Glomerular endothelial cell (primary cell): ENCODE measurements around the gene OR14C36. TPM values are rescaled to one million over a fixed set of nuclear protein-coding genes. Genes with fewer than 3 reads are reported as not detected.
"Not testable (repeated sequence)": the region's sequence is repeated elsewhere in the genome, so short reads cannot be mapped to it uniquely, and the experiment has no call there.

Experiments
- DNase-seq: peaks from one replicate; pipeline ENCODE4 v3.0.0-alpha.2; 2011; ENCODE audit warnings: low read depth, low spot score; ENCODE audit errors: extremely low read depth
- total RNA-seq: library from RNA; depleted of rRNA; stranded (reverse); fragments of >200 nt; gene quantifications from 2 replicates; pipeline ENCODE4 v1.2.3, GENCODE V29; 2015

Gene OR14C36, protein sequence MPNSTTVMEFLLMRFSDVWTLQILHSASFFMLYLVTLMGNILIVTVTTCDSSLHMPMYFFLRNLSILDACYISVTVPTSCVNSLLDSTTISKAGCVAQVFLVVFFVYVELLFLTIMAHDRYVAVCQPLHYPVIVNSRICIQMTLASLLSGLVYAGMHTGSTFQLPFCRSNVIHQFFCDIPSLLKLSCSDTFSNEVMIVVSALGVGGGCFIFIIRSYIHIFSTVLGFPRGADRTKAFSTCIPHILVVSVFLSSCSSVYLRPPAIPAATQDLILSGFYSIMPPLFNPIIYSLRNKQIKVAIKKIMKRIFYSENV
- total RNA-seq: not detected in 2 replicates

DNA sequence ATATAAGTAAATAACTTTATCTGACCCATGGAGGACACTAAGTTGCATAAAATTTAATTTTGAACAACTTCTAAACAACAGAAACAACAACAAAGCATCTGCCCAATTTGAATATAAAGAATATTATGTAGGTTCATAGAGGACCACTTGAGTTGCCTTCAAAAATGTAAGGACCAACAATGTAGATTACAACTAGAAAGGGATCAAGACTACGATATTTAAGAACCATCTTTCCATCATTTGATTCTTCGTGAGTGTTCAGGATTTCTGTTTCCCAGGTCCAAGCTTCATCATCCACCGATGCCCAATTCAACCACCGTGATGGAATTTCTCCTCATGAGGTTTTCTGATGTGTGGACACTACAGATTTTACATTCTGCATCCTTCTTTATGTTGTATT, at the start of gene OR14C36:
Gene OR14C36 (plus strand): TSS at position 301 of the 400 bp plus-strand sequence. CDS start 0 bp downstream, at position 301.
- DNase-seq: no peak

DNA sequence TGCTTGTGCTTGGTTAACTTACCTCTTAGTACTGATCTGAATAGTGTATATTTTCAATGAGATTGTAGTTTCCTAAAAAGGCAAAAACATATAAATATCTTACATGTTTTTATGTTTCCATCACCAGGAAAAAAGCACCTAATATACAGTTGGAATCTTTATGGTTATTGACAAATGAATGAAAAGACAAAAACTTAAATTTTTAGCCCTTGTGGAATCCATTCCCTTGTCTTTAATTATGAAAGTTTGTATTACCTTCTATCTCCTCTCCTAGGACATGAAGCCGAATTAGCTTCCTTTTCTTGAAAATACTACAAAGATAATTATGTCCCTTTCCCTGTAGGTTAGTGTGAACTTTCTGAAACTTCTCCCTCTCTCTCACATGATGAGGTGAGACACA, 45.3 kb upstream of the OR14C36 start, which contains the start of gene OR2T12:
Gene OR2T12 (minus strand): TSS at position 101 of the 400 bp plus-strand sequence. CDS start 7,846 bp downstream, outside the sequence.
- no peak for DNase-seq

DNA sequence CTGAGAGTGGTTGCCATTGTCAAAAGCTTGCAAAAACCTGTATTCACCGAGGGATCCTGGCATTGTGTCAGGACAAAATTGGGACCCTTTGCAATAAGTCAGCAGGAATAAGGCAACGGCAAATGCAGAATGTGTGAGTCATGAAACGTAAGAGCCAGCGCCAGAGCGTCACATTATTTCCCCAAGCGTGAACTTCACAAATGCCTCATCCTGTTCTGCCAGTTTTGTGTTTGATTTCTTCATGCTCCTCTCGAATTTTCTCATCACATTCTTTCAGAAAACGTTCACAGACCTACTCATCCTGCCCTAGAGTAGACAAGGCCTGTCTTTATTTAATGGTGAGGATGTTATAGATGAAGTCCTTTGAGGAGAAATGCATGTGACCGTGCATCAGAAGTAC, 42.9 kb upstream of the OR14C36 start:
- not testable (repeated sequence) for DNase-seq

DNA sequence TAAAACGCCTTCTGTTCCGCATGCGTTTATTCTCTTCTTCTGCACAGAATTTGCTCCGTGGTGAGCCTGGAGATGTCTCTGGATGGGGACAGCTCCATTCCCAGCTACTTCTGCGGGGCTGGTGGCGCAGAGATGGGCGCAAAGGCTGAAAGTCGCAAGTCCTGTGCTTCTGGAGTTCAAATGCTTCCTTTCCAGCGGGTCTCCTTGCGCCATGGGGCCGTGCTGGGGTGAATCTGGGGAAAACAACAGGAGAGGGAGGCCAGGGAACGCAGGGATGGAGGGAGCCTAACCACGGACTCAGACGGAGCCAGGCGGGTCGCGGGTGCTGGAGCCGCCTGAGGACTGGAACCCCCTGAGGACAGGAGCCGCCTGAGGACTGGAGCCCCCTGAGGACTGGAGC, 42.5 kb upstream of the OR14C36 start:
- DNase-seq: no peak

DNA sequence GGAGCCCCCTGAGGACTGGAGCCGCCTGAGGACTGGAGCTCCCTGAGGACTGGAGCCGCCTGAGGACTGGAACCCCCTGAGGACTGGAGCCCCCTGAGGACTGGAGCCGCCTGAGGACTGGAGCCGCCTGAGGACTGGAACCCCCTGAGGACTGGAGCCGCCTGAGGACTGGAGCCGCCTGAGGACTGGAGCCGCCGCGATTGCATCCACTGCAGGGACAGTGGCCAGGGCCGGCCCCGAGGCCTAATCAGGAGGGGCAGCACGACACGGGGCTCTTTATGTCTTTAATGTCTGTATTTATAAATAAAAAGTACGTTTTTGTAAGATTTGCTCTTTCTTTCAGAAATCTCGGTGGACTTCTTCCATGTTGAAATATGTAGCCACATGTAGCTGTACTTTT, 41.8 kb upstream of the OR14C36 start:
- DNase-seq: not testable (repeated sequence)

DNA sequence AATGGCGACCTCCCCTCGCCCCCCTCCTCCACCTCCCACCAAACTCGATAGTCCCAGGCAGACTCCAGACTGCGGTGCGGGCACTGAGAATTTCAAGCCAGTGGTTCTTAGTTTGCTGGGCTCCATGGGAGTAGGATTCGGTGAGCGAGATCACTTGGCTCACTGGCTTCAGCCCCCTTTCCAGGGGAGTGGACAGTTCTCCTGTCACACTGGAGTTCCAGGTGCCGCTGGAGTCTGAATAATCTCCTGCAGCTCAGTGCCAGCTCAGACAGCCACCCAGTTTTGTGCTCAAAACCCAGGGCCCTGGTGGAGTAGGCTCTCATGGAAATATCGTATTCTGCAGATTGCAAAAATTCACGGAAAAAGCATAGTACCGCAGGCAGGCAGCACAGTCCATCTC, 31.8 kb upstream of the OR14C36 start:
- DNase-seq: no peak

DNA sequence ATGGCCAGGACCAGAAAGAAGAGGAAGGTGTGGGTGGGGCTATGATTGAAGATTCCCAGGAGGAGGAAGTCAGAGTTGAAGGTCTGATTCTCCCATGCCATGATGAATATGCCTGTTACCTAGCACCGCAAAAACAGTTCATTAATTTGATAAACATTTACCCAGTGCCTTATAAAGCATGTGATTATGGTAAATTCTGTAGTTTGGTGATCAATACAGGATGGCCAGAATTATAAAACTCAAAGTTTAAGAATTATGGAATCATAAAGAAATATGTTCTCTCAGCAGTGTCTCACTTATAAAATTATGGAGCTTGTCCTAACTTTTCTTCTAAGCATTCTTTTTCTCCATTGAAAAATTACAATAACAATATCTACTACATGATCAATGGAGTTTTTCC, 24.1 kb upstream of the OR14C36 start, which contains the start of gene OR2M7:
Gene OR2M7 (minus strand): TSS at position 101 of the 400 bp plus-strand sequence. CDS start 0 bp downstream, at position 101.
- no peak for DNase-seq

DNA sequence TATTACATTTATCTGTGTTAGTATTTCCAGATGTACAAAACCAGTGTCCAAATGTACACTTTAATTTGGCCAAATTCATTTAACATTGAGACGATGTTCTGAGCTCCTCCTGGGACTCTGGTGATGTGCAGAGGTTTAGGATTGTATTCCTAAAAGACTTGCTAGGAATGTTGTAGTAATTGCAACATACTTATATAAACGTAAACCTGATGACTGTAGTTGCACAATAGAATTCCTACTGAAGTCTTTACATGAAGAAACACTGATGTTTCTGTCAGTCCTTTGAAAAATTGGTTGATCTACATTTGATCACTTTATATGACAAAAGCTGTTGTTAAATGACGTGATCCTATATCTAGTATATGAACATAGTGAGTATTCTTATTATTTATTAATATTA, 5.1 kb upstream of the OR14C36 start:
- DNase-seq: no peak

DNA sequence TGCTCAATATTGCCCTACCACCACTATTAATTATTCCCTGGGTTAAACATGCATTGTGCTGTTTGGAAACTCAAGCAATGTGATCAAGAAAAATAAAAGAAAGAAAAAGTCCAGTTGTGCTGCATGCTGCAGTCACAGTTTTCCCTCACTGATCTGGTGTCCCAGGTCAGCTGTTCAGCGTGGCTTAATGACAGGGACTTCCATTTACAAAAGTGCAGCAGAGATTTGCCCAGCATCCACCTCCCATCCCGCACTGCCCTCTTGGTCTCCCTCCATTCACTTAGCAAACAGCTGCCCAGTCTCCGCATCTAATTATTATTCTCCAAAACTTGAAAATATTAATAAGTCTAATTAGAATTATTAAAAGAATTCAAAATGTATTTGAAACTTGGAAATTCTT, 10.8 kb downstream of the OR14C36 start:
- DNase-seq: no peak

DNA sequence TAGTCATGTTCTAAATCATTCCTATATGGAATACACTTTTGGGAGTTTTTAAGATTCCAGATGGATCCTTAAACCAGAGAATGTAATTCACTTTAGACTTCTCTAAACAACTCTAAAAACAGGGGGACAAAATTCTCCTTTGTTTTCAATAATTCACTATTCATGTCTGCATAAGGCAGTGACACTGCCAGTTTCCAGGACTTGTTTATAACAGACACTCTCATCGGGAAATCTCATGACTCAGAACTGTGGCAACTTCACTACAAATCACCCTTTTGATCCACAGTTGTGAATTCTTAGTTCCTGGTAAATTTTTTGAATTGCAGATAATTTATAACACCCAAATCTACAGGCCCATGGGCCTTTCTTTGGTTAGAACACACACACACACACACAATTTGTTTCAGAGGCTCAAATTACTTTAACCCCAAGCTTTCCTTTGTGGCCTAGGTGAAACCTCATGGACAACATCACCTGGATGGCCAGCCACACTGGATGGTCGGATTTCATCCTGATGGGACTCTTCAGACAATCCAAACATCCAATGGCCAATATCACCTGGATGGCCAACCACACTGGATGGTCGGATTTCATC, 12.6 kb downstream of the OR14C36 start, which contains the start of gene OR2T4:
Gene OR2T4 (plus strand): TSS at position 545 of the 595 bp plus-strand sequence. CDS start 0 bp downstream, at position 545.
- DNase-seq: no peak

DNA sequence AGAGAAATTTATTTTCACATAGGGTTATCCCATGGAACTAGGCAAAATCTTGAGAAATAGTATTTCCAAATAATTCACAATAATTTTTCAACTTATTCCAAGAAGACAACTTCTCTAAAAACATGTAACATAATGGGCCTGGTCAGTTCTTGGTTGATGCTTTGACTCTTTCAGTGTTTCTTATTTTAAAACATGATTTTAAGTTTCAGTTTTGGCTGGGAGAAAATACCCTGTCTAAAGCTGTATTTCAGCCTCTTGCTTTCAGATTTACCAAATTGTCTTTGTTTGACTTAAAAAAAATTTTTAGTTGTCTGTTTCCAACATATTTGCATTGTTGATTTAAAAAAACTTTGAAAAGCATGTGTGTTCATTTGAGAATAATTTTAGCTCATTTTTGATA, 18.0 kb downstream of the OR14C36 start:
- no peak for DNase-seq

DNA sequence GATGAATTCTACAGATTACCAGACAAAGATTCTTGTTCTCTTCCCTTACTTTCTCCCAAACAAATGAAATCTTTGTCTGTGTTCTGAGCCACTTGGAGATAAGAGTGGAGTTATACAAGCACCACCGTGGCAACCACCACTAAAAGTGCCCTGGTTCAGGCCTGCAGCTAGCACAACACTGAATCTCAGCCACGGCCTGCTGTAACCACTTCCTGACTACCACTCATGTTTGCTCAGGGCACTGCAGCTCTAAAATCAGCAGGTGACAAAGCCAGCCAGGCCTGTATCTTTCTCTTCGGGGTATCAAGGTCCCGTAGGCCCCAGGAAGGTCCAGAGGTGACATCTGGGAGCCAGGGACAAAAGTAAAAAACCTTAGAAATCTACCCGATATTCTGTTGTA, 23.8 kb downstream of the OR14C36 start:
- DNase-seq: no peak

DNA sequence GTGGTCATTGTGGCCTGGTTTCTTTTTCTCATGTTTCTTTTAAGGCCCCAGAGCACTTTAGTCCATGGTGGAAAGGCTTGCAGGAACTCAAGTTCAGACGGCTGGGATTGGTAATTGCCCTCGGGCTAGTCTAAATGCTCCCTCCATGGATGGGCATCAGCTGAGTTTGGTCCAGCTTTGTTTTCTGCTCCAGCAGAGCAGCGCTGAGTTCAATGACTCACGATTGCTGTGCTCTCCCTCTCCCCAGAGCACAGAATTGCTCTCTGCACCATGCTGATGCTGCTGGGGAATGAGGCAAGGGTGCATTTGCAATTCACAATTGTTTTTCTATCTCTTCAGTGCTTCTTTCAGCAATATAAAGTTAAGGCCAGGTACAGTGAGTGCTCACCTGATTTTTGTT, 25.2 kb downstream of the OR14C36 start:
- no peak for DNase-seq

DNA sequence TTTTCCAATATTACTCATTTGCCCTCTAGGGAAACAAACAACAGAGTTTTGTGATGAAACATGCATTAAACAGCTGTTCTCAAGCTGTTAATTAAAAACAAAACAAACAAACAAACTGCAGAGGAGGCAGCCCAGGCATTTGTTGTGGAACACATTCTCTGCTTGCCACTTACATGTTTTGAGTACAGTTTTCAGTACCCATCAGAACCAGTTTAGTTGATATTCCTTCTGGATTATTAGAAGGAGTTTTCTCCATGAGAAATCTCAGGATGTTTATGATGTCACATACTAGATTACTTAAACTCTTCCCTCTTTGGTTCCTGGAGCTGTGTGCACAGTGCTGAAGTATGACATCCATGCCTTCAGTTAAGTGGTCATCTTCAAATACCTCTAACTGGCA, 26.9 kb downstream of the OR14C36 start, which contains the start of gene OR2T6:
Gene OR2T6 (plus strand): TSS at position 301 of the 400 bp plus-strand sequence. CDS start 11,863 bp downstream, outside the sequence.
- no peak for DNase-seq

DNA sequence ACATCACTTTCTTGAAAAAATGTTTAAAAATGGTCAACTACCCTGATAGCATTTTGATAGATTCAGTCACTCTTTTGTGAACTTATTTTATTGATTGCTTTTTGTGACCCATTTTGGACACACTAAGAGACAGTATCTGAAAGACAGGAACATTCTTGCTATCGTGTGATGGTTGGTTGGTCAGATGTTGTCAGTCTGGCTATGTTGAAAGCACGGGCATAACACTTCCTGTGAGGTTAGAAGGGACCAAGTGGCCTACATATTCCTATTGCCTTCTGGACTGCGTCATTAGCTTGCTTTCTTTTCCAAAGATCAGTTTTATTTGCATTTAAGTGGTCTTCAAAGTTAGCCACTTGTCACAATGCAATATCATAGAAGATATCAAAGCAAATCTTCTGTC, 28.3 kb downstream of the OR14C36 start:
- no peak for DNase-seq

DNA sequence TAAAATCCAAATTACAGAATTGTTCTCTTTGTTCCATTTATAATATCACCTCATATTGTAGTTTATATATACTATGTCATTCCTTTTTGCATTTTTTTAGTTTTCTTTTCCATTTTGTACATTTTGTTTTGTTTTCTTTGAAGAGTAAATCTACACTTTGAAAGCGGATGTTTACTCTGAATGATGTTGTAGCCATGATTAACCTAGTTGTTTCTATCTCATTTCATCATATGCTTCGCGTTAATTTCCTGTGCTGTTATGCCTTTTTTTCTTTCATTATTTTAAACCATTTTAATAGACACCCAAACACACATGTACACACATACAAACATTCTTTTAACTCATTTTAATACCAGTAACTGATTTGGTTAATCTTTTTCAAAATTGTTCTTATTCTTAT, 32.3 kb downstream of the OR14C36 start:
- DNase-seq: no peak

DNA sequence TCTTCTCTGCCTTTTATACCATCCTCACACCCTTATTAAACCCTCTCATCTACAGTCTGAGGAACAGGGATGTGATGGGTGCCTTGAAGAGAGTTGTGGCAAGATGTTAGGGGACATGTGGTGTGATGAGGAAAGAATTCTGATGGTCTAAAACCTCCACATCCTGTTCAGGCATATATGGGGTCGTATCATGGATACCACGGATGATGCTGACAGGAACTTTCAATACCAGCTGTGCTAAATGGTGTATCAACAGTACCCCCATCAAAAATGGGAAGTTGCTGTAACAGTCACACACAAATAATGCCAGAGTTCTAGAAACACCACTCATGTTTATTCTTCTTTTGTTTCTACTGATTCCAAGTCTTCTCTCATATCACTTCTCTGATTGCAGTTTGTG, 39.9 kb downstream of the OR14C36 start:
- no peak for DNase-seq

DNA sequence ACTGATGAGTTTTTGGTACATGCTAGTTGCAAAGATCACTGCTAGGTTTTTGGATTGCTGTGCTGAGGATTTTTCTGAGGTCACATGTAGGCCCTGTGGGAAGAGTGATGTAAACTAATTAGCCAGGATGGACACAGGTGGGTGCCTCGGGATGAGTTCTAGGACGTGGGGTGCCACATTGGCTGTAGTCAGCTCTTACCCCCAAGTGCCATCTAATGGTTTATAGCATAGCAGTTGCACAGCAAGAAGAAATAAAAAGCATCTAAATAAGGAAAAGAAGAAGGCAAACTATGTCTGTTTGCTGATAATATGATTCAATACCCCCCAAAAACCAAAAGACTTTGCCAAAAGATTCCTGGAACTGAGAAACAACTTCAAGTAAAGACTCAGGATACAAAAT, 44.5 kb downstream of the OR14C36 start:
- no peak for DNase-seq
